Omental fat pad (tissue), 4 donors: Measurements from ENCODE around the gene RAI1. TPM values are rescaled to one million over a fixed set of nuclear protein-coding genes. Genes with fewer than 3 reads are reported as not detected.

Experiments
- ATAC-seq: fragments of 150-250 bp; one replicate; pipeline ENCODE4 v1.9.1; 2016; ENCODE audit warnings: mild to moderate bottlenecking, moderate library complexity; ENCODE audit not compliant: low FRiP score
- DNase-seq: peaks from one replicate; pipeline ENCODE4 v3.0.0-alpha.2; 2019; ENCODE audit warnings: low spot score
- total RNA-seq, 4 donors: library from RNA; depleted of rRNA; stranded (reverse); fragments of >200 nt; gene quantifications; one replicate each; pipeline ENCODE4 v1.1.0, GENCODE V29; 2016
- TF ChIP-seq, protein P1 (sequence below), 3 donors: fragments of 450-650 bp; IDR thresholded peaks; one replicate each; pipeline ENCODE4 v1.5.1; 2016 to 2017; ENCODE audit warnings: antibody characterized with exemption in 3 of 3, mild to moderate bottlenecking in 3 of 3, moderate library complexity in 2 of 3

RAI1 gene
- total RNA-seq, 4 donors from 2014 or later: 6.7 to 30.6 (median 8.5) TPM

GRCh38 chr17:17783825-17784656 lies 102.8 kb downstream of the RAI1 start:
- TF ChIP-seq, protein P1, sequence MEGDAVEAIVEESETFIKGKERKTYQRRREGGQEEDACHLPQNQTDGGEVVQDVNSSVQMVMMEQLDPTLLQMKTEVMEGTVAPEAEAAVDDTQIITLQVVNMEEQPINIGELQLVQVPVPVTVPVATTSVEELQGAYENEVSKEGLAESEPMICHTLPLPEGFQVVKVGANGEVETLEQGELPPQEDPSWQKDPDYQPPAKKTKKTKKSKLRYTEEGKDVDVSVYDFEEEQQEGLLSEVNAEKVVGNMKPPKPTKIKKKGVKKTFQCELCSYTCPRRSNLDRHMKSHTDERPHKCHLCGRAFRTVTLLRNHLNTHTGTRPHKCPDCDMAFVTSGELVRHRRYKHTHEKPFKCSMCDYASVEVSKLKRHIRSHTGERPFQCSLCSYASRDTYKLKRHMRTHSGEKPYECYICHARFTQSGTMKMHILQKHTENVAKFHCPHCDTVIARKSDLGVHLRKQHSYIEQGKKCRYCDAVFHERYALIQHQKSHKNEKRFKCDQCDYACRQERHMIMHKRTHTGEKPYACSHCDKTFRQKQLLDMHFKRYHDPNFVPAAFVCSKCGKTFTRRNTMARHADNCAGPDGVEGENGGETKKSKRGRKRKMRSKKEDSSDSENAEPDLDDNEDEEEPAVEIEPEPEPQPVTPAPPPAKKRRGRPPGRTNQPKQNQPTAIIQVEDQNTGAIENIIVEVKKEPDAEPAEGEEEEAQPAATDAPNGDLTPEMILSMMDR (IDR thresholded peaks at IDR 0.05): no peak
- DNase-seq (no peak), ATAC-seq (no peak)

GRCh38 chr17:17784657-17785267 lies 103.5 kb downstream of the RAI1 start:
- ATAC-seq (no peak), DNase-seq (no peak)
- TF ChIP-seq, protein P1 (IDR thresholded peaks at IDR 0.05): no peak

- TF ChIP-seq, protein P1 (IDR thresholded peaks at IDR 0.05): no peak
- DNase-seq (no peak), ATAC-seq (no peak)
Observed at GRCh38 chr17:17785407-17785806, 104.1 kb downstream of the RAI1 start.

GRCh38 chr17:17786998-17787397 lies 105.7 kb downstream of the RAI1 start:
- ATAC-seq (no peak), DNase-seq (no peak)
- TF ChIP-seq, protein P1 (IDR thresholded peaks at IDR 0.05): no peak

DNA sequence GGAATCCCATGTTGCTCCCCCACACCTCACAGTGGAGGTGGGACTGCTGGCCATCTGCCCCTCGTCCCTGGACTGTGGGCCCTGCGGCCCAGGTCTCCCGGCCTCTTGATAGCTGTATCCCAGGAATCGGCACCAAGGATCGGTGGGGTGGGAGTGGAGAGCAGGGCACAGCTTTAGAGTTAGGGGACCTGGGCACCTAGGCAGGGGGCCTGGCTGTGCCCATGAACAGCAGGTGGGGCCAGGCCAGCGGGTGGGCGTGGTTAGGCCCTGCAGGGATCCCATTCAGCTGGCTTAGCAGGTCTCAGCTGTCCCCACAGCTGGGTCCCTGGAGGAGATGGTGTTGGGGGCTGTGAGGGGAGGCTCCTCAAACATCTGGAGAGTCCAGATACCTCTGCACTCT lies 106.3 kb downstream of the RAI1 start:
- ATAC-seq (no peak), DNase-seq (no peak)
- TF ChIP-seq, protein P1 (IDR thresholded peaks at IDR 0.05): no peak

- ATAC-seq: no peak
Observed at GRCh38 chr17:17788967-17789366, 107.7 kb downstream of the RAI1 start.

More at GRCh38 chr17:17788967-17789366, 107.7 kb downstream of the RAI1 start:
- TF ChIP-seq, protein P1 (IDR thresholded peaks at IDR 0.05): no peak
- no peak for DNase-seq
